DMS 273 (cell line): Measurements from ENCODE around the gene APLP1.
A peak's percentile ranks its signal among the peaks of the same experiment; 100 is the strongest.

ENCODE experiments used
- DNase-seq: peaks from one replicate; lab custom pipeline; 2025; ENCODE audit not compliant: unreplicated experiment; lab: John Stamatoyannopoulos, UW

Gene APLP1

GRCh38 chr19:35852029-35852780, 16.2 kb upstream of the APLP1 start, which contains the start of gene NPHS1:
TSS of gene NPHS1 (minus strand) at chr19:35852504. CDS start at chr19:35851837, 667 bp downstream.
- DNase-seq = peak; percentile 53

GRCh38 chr19:35853038-35853756, 15.2 kb upstream of the APLP1 start:
- no peak for DNase-seq

- DNase-seq = peak; percentile 83
Measured at GRCh38 chr19:35856546-35857149, 11.7 kb upstream of the APLP1 start, which contains the start of gene KIRREL2. TSS of gene KIRREL2 (plus strand) at chr19:35856911. CDS start at chr19:35857120, 209 bp downstream.

- DNase-seq = no peak
Measured at GRCh38 chr19:35858311-35858710, 10.1 kb upstream of the APLP1 start.

- no peak for DNase-seq
Measured at GRCh38 chr19:35859414-35859813, 9.0 kb upstream of the APLP1 start.

GRCh38 chr19:35860436-35860817, 7.9 kb upstream of the APLP1 start:
- DNase-seq = no peak

GRCh38 chr19:35860818-35861639, 7.3 kb upstream of the APLP1 start:
- no peak for DNase-seq

GRCh38 chr19:35861640-35862160, 6.7 kb upstream of the APLP1 start:
- DNase-seq = no peak

- DNase-seq = peak; percentile 23
Measured at GRCh38 chr19:35862528-35862927, 5.8 kb upstream of the APLP1 start.

- no peak for DNase-seq
Measured at GRCh38 chr19:35863018-35863417, 5.4 kb upstream of the APLP1 start.

- no peak for DNase-seq
Measured at GRCh38 chr19:35868823-35869326, 501 bp downstream of the APLP1 start.

- peak; percentile 97 for DNase-seq
Measured at GRCh38 chr19:35869327-35870123, 1.2 kb downstream of the APLP1 start.

GRCh38 chr19:35870124-35870736, 1.9 kb downstream of the APLP1 start:
- DNase-seq = peak; percentile 92

GRCh38 chr19:35870798-35871197, 2.4 kb downstream of the APLP1 start:
- DNase-seq = no peak

GRCh38 chr19:35871611-35872010, 3.2 kb downstream of the APLP1 start:
- DNase-seq = no peak

GRCh38 chr19:35872180-35872579, 3.8 kb downstream of the APLP1 start:
- DNase-seq = peak; percentile 23

GRCh38 chr19:35874392-35874930, 6.1 kb downstream of the APLP1 start:
- DNase-seq = no peak

- no peak for DNase-seq
Measured at GRCh38 chr19:35879068-35879467, 10.7 kb downstream of the APLP1 start.

GRCh38 chr19:35879770-35880317, 11.5 kb downstream of the APLP1 start:
- peak; percentile 95 for DNase-seq
